ENCODE measurements around the gene OR8B3.

OR8B3 gene

DNA sequence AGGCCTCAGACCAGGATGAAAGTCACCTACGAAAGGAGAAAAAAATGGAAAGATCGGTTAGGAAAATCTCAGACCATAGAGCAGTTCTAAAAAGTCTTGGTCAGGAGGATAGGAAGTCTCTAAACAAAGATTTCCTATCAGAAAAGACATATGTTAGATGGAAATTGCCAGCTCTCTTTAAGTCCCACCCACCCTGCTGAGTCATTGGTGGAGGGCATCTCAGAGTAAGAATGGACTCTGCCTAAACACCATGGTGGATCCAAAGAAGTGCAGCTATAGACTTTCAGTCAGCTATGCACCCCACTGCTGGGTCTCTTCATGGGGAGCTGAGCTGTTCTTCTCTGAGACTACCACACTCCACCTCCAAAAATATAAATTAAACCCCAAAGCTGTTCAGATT, 18.2 kb downstream of the OR8B3 start:
- Histone ChIP-seq H3K27ac (no peak overlapping the region), H3K4me2 (no peak overlapping the region), H3K9me3 (no peaks in the 10 kb centered on the region), H3K36me3 (no peaks in the 10 kb centered on the region), H3K4me3 (no peak overlapping the region), H3K9ac (no peak overlapping the region), H4K20me1 (no peaks in the 10 kb centered on the region), H3K27me3 (no peaks in the 10 kb centered on the region), H3K4me1 (no peaks in the 10 kb centered on the region)
- no peak for TF ChIP-seq Cebpa-rat (IDR thresholded peaks at IDR 0.05)

- Histone ChIP-seq H4K20me1 (no peaks in the 10 kb centered on the region), H3K9me3 (peaks cover 11% of the 10 kb centered on the region; the same call in 1 of the 2 replicates), H3K27ac (no peak overlapping the region), H3K4me2 (no peak overlapping the region), H3K4me3 (no peak overlapping the region), H3K4me1 (no peaks in the 10 kb centered on the region), H3K36me3 (no peaks in the 10 kb centered on the region), H3K9ac (no peak overlapping the region), H3K27me3 (no peaks in the 10 kb centered on the region)
- TF ChIP-seq Cebpa-rat (IDR thresholded peaks at IDR 0.05) = no peak
These were observed 22.5 kb downstream of the OR8B3 start for GRCh38 chr11:124376280-124376679.

DNA sequence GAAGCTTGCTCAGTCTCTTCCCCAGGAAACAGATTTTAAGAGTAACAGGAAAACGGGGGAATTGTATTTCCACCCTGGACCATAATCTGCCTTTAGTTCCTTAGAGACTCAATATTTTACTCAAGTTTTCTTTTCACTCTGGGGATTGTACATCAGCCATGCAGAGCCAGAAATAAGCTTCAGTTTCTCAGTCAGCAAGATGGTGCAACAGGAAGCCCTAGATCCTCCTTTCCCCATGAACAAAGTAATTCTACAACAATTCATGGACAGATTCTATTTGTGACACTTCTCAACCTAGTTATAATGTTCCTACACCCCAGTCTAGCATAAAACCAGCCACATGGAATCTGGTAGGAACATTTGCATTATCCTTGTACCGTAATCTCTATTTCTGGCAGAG, 39.3 kb downstream of the OR8B3 start:
- H3K4me1 ChIP-seq = no peaks in the 10 kb centered on the region
- H3K4me3 ChIP-seq = no peak overlapping the region
- no peak overlapping the region for H3K27ac ChIP-seq
- no peak overlapping the region for H3K4me2 ChIP-seq
- TF ChIP-seq Cebpa-rat (IDR thresholded peaks at IDR 0.05) = no peak
- H4K20me1 ChIP-seq = no peaks in the 10 kb centered on the region
- H3K27me3 ChIP-seq = no peaks in the 10 kb centered on the region
- no peaks in the 10 kb centered on the region for H3K9me3 ChIP-seq
- H3K36me3 ChIP-seq = no peaks in the 10 kb centered on the region
- no peak overlapping the region for H3K9ac ChIP-seq

DNA sequence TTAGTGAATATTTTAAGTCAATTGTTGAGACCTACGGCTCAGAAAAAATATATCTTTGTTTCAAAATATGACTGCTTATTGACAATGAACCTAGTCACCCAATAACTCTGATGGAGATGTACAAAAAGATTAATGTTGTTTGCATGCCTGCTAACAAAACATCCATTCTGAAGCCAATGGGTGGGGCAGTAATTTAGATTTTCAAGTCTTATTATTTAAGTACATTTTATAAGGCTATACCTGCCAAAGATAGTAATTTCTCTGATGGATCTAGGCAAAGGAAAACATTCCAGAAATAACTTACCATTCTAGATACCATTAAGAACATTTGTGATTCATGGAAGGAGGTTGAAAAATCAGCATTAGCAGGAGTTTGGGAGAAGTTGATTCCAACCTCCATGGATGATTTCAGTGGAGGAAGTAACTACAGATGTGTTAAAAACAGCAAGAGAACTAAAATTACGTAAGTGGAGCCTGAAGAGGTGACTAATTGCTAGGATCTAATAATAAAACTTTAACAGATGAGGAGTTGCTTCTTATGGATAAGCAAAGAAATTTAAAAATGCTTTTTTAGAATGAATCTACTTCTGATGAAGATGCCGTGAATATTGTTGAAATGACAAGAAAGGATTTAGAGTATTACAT, 52.4 kb downstream of the OR8B3 start:
- Histone ChIP-seq H3K4me1 (no peaks in the 10 kb centered on the region), H3K9me3 (peaks cover 9% of the 10 kb centered on the region), H3K27ac (no peak overlapping the region), H4K20me1 (no peaks in the 10 kb centered on the region), H3K9ac (no peak overlapping the region), H3K36me3 (no peaks in the 10 kb centered on the region), H3K27me3 (no peaks in the 10 kb centered on the region), H3K4me2 (no peak overlapping the region), H3K4me3 (no peak overlapping the region)
- TF ChIP-seq Cebpa-rat (IDR thresholded peaks at IDR 0.05) = no peak

Measured in BLaER1 (cell line).